Measurements from ENCODE around the gene NHLRC4. TPM values are rescaled to one million over a fixed set of nuclear protein-coding genes. Genes with fewer than 3 reads are reported as not detected.

Gene NHLRC4
- total and polyA plus RNA-seq, 2 of the 13 experiments (the other 11 are each of a cell fraction or from before 2014, with no cell fraction given) = 0.40 to 0.59 TPM

GRCh38 chr16:558298-559020 lies 8.3 kb upstream of the NHLRC4 start (continued):
- no peak for TF ChIP-seq ATF5 (CRISPR knock-in tag; IDR thresholded peaks at IDR 0.05; ENCODE audit: low read depth)
- TF ChIP-seq ZNF460 (CRISPR knock-in tag; IDR thresholded peaks at IDR 0.05; ENCODE audit: borderline replicate concordance) = peak; percentile 22; the same call in 1 of the 2 replicates
- no peak for TF ChIP-seq ZNF12 (CRISPR knock-in tag; IDR thresholded peaks at IDR 0.05)
- TF ChIP-seq ZNF343 (CRISPR knock-in tag; IDR thresholded peaks at IDR 0.05) = no peak; the same call in 1 of the 2 replicates
- no peak for TF ChIP-seq ZSCAN12 (CRISPR knock-in tag; IDR thresholded peaks at IDR 0.05)
- peak; percentile 82 to 89 for TF ChIP-seq NR2F1 (CRISPR knock-in tag; IDR thresholded peaks at IDR 0.05)
- no peak for TF ChIP-seq CC2D1A (CRISPR knock-in tag; IDR thresholded peaks at IDR 0.05)
- TF ChIP-seq HMG20A (CRISPR knock-in tag; IDR thresholded peaks at IDR 0.05; ENCODE audit: borderline replicate concordance) = peak; percentile 68; the same call in 1 of the 2 replicates
- TF ChIP-seq RBM39 (IDR thresholded peaks at IDR 0.05; ENCODE audit: low read depth, low read length, poor library complexity, severe bottlenecking) = no peak
- TF ChIP-seq JUN (CRISPR knock-in tag; IDR thresholded peaks at IDR 0.05) = no peak
- no peak for TF ChIP-seq PCBP2 (optimal IDR thresholded peaks at IDR 0.05; ENCODE audit: low read depth, low read length, poor library complexity, severe bottlenecking)
- no peak for TF ChIP-seq ZNF766 (CRISPR knock-in tag; IDR thresholded peaks at IDR 0.05; ENCODE audit: borderline replicate concordance)
- 0 out of 2 replicates have a peak, but pooled peaks have one; percentile 53 for TF ChIP-seq MEIS2 (CRISPR knock-in tag; IDR thresholded peaks at IDR 0.05)
- TF ChIP-seq ATF6 (CRISPR knock-in tag; conservative IDR thresholded peaks at IDR 0.05) = no peak
- no peak for TF ChIP-seq SIX1 (CRISPR knock-in tag; IDR thresholded peaks at IDR 0.05; ENCODE audit: borderline replicate concordance)
- peak; percentile 91 for TF ChIP-seq HDAC2 (CRISPR knock-in tag; IDR thresholded peaks at IDR 0.05)
- TF ChIP-seq DBP (CRISPR knock-in tag; IDR thresholded peaks at IDR 0.05; ENCODE audit: not compliant biosample characterization) = no peak
- TF ChIP-seq PRDM10 (CRISPR knock-in tag; IDR thresholded peaks at IDR 0.05; ENCODE audit: low read depth) = peak; percentile 63; the same call in 1 of the 2 replicates
- no peak for TF ChIP-seq NFIC (IDR thresholded peaks at IDR 0.05; ENCODE audit: low read length)
- TF ChIP-seq MXD4 (CRISPR knock-in tag; IDR thresholded peaks at IDR 0.05) = 0 out of 2 replicates have a peak, but pooled peaks have one; percentile 55
- peak; percentile 98 for TF ChIP-seq RARA (CRISPR knock-in tag; IDR thresholded peaks at IDR 0.05)
- no peak for TF ChIP-seq NFATC3 (CRISPR knock-in tag; IDR thresholded peaks at IDR 0.05)
- no peak for TF ChIP-seq ZNF260 (CRISPR knock-in tag; IDR thresholded peaks at IDR 0.05; ENCODE audit: borderline replicate concordance, low read depth)
